ENCODE data around the gene YJEFN3. TPM values are rescaled to one million over a fixed set of nuclear protein-coding genes. Genes with fewer than 3 reads are reported as not detected.

YJEFN3 gene
- total RNA-seq, 1 donor from 2014 or later, result 4.0 TPM

DNA sequence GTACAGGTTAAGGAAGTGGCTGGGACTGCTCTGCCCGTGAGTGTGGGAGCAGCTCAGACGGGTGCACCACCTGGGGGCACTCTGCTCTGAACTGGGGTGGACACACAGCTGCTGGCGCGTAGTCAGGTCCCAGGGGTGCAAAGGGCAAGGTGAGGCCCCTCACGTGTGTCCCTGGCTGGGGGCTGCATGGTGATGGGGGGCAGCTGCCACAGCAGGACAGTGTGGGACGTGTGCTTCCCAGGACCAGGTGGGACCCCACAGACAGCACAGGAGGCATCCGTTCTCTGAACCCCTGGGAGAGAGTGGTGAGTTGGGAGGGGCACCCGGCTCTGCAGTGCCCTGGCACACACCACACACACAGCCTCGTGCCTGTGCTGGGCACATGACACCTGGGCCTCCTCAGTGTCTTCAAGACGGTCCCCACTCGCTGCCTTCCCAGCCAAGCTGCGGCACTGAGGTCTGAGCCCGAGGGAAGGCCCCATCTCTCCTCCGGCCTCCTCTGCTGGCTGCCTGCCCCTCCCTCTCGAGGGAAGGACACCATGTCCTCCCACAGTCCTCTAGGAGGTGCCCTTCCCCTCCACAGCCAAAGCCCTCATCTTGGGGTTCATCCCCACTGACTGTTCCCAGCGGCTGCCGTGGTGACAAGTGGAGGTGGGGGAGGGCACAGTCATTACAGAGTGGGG is 34.1 kb downstream of the YJEFN3 start:
- H3K27ac Mint-ChIP-seq (ENCODE audit: unreplicated experiment), result no peak overlapping the region
- H3K4me1 Mint-ChIP-seq (ENCODE audit: low read depth), result peaks cover 7% of the 10 kb centered on the region
- DNase-seq (ENCODE audit: low spot score), result no peak
- no peaks in the 10 kb centered on the region for H3K9me3 Mint-ChIP-seq (ENCODE audit: low read depth)
- no peaks in the 10 kb centered on the region for H3K36me3 Mint-ChIP-seq (ENCODE audit: low read depth)
- H3K4me3 Mint-ChIP-seq (ENCODE audit: unreplicated experiment), result no peak overlapping the region
- no peaks in the 10 kb centered on the region for H3K27me3 Mint-ChIP-seq (ENCODE audit: low read depth)
- TF ChIP-seq, protein P1, sequence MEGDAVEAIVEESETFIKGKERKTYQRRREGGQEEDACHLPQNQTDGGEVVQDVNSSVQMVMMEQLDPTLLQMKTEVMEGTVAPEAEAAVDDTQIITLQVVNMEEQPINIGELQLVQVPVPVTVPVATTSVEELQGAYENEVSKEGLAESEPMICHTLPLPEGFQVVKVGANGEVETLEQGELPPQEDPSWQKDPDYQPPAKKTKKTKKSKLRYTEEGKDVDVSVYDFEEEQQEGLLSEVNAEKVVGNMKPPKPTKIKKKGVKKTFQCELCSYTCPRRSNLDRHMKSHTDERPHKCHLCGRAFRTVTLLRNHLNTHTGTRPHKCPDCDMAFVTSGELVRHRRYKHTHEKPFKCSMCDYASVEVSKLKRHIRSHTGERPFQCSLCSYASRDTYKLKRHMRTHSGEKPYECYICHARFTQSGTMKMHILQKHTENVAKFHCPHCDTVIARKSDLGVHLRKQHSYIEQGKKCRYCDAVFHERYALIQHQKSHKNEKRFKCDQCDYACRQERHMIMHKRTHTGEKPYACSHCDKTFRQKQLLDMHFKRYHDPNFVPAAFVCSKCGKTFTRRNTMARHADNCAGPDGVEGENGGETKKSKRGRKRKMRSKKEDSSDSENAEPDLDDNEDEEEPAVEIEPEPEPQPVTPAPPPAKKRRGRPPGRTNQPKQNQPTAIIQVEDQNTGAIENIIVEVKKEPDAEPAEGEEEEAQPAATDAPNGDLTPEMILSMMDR (IDR thresholded peaks at IDR 0.05), result peak; percentile 27

DNA sequence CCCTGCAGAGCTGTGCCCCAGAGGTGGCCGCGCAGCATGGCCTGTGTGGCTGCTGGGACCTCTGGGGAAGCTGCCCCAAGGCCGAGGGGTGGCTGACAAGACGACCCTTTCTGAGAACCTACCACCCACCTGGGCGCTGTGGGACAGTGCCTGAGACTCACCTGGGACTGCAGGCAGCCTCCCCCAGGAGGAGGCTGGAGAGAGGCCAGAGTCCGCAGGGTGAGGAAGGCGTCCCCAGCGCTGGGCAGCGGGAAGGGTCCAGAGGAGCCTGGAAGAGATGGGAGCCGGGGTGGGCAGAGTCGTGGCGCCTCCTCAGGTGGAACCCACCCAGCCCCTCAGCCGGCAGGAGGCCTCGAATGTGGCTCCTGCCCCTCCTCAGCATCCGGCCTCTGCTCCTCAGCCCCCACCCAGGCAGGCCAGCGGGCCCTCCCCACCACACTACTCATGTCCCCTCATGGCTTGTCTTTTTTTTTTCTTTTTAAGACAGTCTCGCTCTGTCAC is 34.7 kb downstream of the YJEFN3 start:
- Mint-ChIP-seq H3K36me3 (ENCODE audit: low read depth) (no peaks in the 10 kb centered on the region), H3K27me3 (ENCODE audit: low read depth) (no peaks in the 10 kb centered on the region), H3K9me3 (ENCODE audit: low read depth) (no peaks in the 10 kb centered on the region), H3K4me3 (ENCODE audit: unreplicated experiment) (no peak overlapping the region), H3K27ac (ENCODE audit: unreplicated experiment) (no peak overlapping the region), H3K4me1 (ENCODE audit: low read depth) (peaks cover 7% of the 10 kb centered on the region)
- DNase-seq (ENCODE audit: low spot score), result no peak
- TF ChIP-seq, protein P1 (IDR thresholded peaks at IDR 0.05), result no peak

DNA sequence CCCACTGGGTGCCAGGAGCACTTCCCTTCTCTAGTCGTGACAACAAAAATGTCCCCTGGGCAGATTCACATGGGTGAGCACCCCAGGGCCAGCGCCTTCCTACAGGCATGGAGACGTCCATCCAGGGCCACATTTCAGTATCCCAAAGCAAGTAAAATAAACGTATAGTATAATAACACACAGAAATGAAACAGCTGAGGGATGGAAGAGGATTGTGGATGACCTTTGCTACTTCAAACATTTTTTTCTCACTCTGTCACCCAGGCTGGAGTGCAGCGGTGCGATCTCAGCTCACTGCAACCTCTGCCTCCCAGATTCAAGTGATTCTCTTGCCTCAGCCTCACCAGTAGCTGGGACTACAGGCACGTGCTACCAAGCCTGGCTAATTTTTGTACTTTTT is 37.6 kb downstream of the YJEFN3 start:
- H3K27ac Mint-ChIP-seq (ENCODE audit: unreplicated experiment), result no peak overlapping the region

DNA sequence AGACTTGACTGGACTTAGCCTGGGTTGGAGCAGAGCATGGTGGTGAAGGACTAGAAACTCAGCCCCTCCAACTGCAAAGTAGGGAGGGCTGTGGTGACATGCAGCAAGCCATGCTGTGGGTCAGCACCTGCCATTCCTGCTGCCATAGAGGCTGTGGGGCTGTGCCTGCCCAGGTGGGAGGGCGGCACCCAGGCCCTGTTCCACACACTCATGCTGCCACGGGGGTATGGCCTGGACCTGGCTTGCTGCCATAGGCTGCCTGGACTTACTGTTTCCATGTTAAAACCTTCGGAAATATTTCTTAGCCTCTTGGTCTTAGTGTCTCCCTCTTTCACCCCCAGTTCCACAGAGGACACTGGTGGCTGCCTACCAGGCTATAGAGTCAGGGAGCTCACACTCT is 38.7 kb downstream of the YJEFN3 start:
- Mint-ChIP-seq H3K9me3 (ENCODE audit: low read depth) (no peaks in the 10 kb centered on the region), H3K27me3 (ENCODE audit: low read depth) (no peaks in the 10 kb centered on the region), H3K4me3 (ENCODE audit: unreplicated experiment) (no peak overlapping the region), H3K27ac (ENCODE audit: unreplicated experiment) (no peak overlapping the region), H3K4me1 (ENCODE audit: low read depth) (peaks cover 5% of the 10 kb centered on the region), H3K36me3 (ENCODE audit: low read depth) (no peaks in the 10 kb centered on the region)
- TF ChIP-seq, protein P1 (IDR thresholded peaks at IDR 0.05), result no peak
- no peak for DNase-seq (ENCODE audit: low spot score)

More for the DNA sequence above, 37.6 kb downstream of the YJEFN3 start:
- TF ChIP-seq, protein P1 (IDR thresholded peaks at IDR 0.05), result no peak
- H3K27me3 Mint-ChIP-seq (ENCODE audit: low read depth), result no peaks in the 10 kb centered on the region
- H3K36me3 Mint-ChIP-seq (ENCODE audit: low read depth), result no peaks in the 10 kb centered on the region
- DNase-seq (ENCODE audit: low spot score), result no peak
- H3K9me3 Mint-ChIP-seq (ENCODE audit: low read depth), result no peaks in the 10 kb centered on the region
- no peak overlapping the region for H3K4me3 Mint-ChIP-seq (ENCODE audit: unreplicated experiment)
- peaks cover 5% of the 10 kb centered on the region for H3K4me1 Mint-ChIP-seq (ENCODE audit: low read depth)

DNA sequence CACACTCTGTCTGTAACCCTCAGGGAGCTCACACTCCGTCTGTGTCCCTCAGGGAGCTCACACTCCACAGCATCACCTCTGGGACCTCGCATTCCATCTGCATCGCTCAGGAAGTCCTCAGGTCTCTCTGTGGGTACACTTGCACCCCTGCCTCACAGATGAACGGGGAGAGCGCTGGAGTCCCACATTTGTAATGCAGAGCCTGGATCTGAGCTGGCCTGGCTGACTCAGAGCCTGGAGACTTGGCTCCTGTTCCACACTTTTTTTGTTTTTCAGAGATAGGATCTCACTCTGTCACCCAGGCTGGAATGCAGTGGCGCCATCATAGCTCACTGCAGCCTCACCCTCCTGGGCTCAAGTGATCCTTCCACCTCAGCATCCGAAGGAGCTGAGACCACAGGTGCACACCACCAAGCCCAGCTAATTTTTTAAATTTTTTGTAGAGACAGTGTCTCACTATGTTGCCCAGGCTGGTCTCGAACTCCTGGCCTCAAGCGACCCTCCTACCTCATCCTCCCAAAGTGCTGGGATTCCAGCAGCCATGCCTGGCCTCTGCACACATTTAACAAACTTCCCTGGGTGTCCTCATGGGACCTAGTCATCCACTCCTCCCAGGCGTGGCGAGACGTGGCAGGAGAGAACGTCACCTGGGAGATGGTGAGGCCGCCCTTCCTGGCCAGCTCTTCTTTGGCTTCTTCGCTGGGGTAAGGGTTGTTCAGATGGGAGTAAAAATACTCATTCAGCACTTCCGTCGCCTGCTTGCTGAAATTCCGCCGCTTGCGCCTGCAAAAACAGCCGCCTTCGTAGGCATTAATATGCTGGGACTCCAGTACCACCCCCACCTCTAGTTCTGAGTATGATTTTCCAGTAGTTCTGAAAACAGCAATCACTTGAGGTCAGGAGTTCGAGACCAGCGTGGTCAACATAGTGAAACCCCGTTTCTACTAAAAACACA is 40.4 kb downstream of the YJEFN3 start:
- Mint-ChIP-seq H3K27me3 (ENCODE audit: low read depth) (no peaks in the 10 kb centered on the region), H3K4me3 (ENCODE audit: unreplicated experiment) (no peak overlapping the region), H3K27ac (ENCODE audit: unreplicated experiment) (no peak overlapping the region), H3K36me3 (ENCODE audit: low read depth) (no peaks in the 10 kb centered on the region), H3K4me1 (ENCODE audit: low read depth) (peaks cover 5% of the 10 kb centered on the region), H3K9me3 (ENCODE audit: low read depth) (no peaks in the 10 kb centered on the region)
- TF ChIP-seq, protein P1 (IDR thresholded peaks at IDR 0.05), result no peak
- no peak for DNase-seq (ENCODE audit: low spot score)
